ENCODE measurements around the gene XIRP2. TPM values are rescaled to one million over a fixed set of nuclear protein-coding genes. Genes with fewer than 3 reads are reported as not detected.

XIRP2 gene
- total and polyA plus RNA-seq, 2 of the 8 experiments (the other 6 are each of a cell fraction or from before 2014, with no cell fraction given) = 0.11 TPM; not detected in 1

DNA sequence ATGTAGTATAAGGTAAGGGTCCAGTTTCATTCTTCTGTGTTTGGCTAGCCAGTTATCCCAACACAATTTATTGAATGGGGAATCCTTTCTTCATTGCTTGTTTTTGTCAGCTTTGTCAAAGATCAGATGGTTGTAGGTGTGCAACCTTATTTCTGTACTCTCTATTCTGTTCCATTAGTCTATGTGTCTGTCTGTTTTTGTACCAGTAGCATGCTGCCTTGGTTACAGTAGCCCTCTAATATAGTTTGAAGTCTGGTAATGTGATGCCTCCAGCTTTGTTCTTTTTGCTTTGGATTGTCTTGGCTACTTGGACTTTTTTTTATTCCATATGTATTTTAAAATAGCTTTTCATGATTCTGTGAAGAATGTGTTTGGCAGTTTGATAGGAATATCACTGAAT lies 222.1 kb downstream of the XIRP2 start:
- H2BK5ac ChIP-seq (ENCODE audit: low read depth, low read length) = no peak overlapping the region
- no peaks in the 10 kb centered on the region for H3K4me1 ChIP-seq (replicated peaks in 1 of 4; ENCODE audit: control insufficient read depth in 3 of 4, insufficient read depth in 4 of 4, low read length in 3 of 4)
- no peak overlapping the region for H2BK120ac ChIP-seq (replicated peaks; ENCODE audit: low read depth, low read length)
- H3K9me3 ChIP-seq (ENCODE audit: insufficient read depth in 2 of 2, low read depth in 1 of 2, low read length in 1 of 2) = 0 out of 4 replicates have a peak, but pooled peaks cover 0 to 2% of the 10 kb centered on the region in 2 experiments
- no peak overlapping the region for H2BK15ac ChIP-seq (ENCODE audit: low read length)
- no peak overlapping the region for H2AK5ac ChIP-seq (ENCODE audit: low read depth, low read length)
- H2AFZ ChIP-seq (ENCODE audit: low read length) = no peak overlapping the region
- no peaks in the 10 kb centered on the region for H3K79me2 ChIP-seq (ENCODE audit: control insufficient read depth in 1 of 2, insufficient read depth in 2 of 2, low read length in 2 of 2)
- H4K8ac ChIP-seq (ENCODE audit: extremely low read depth, insufficient read depth, low read length) = no peak overlapping the region
- no peak overlapping the region for H3K14ac ChIP-seq (ENCODE audit: insufficient read length)
- H3K4me3 ChIP-seq (ENCODE audit: extremely low read depth in 1 of 4, insufficient read depth in 2 of 4, low read depth in 3 of 4, low read length in 4 of 4) = no peak overlapping the region
- no peak overlapping the region for H3K56ac ChIP-seq (replicated peaks; ENCODE audit: insufficient read length, low read depth, low read length)
- no peak overlapping the region for H3K27ac ChIP-seq (ENCODE audit: low read depth, low read length)
- H4K91ac ChIP-seq (replicated peaks; ENCODE audit: insufficient read length, low read length) = no peak overlapping the region
- no peak overlapping the region for H3K18ac ChIP-seq (ENCODE audit: extremely low read depth, low read length)
- H4K5ac ChIP-seq (ENCODE audit: insufficient read length, low read depth, low read length) = no peak overlapping the region
- H3K9ac ChIP-seq (replicated peaks in 1 of 4; ENCODE audit: extremely low read depth in 1 of 4, low read depth in 3 of 4, low read length in 3 of 4) = no peak overlapping the region
- no peaks in the 10 kb centered on the region for H3K36me3 ChIP-seq (ENCODE audit: control insufficient read depth in 2 of 4, insufficient read depth in 4 of 4, low read length in 3 of 4)
- CTCF ChIA-PET (ENCODE audit: partially characterized antibody) = interaction anchor here (0.6 to 1.4 kb wide), 4 partner anchors 9 to 571 kb away, joined by 3 to 5 read pairs (median 3); no protein-coding TSS in a partner anchor
- POLR2A ChIA-PET (ENCODE audit: partially characterized antibody) = no interaction called here
- FAIRE-seq (no peak), DNase-seq (ENCODE audit: low read depth in 1 of 2, low spot score in 2 of 2) (no peak)
- H3K27me3 ChIP-seq (replicated peaks in 1 of 4; ENCODE audit: control insufficient read depth in 3 of 4, extremely low read depth in 1 of 4, insufficient read depth in 3 of 4, low read length in 3 of 4) = no peaks in the 10 kb centered on the region
- no peak overlapping the region for H3K4me2 ChIP-seq (ENCODE audit: insufficient read depth in 1 of 2, low read depth in 2 of 2, low read length in 2 of 2)
- H3K79me1 ChIP-seq (ENCODE audit: low read depth, low read length) = no peaks in the 10 kb centered on the region
- H2BK20ac ChIP-seq (ENCODE audit: low read length) = no peak overlapping the region
- no peak overlapping the region for H2BK12ac ChIP-seq (ENCODE audit: low read depth, low read length)
- H3K4ac ChIP-seq (replicated peaks; ENCODE audit: insufficient read length, low read depth, low read length) = no peak overlapping the region
- TF ChIP-seq HDAC6 (IDR thresholded peaks at IDR 0.05; ENCODE audit: low read depth, low read length) (no peak), GTF2F1 (IDR thresholded peaks at IDR 0.05; ENCODE audit: borderline replicate concordance, low read depth, low read length) (no peak), KDM4A (IDR thresholded peaks at IDR 0.05; ENCODE audit: low read depth, low read length, severe bottlenecking) (no peak), SAP30 (IDR thresholded peaks at IDR 0.05; ENCODE audit: insufficient read depth, insufficient replicate concordance, low read length) (no peak), USF2 (IDR thresholded peaks at IDR 0.05; ENCODE audit: low read length) (no peak), PHF8 (conservative IDR thresholded peaks at IDR 0.05; ENCODE audit: low read depth, low read length) (no peak), FOSL1 (IDR thresholded peaks at IDR 0.05; ENCODE audit: insufficient read depth, low read depth, low read length) (no peak), JUN (IDR thresholded peaks at IDR 0.05; ENCODE audit: low read depth, low read length) (no peak), KDM5A (IDR thresholded peaks at IDR 0.05; ENCODE audit: low read length) (no peak)
- no peaks in the 10 kb centered on the region for H4K20me1 ChIP-seq (replicated peaks in 1 of 2; ENCODE audit: control insufficient read depth in 1 of 2, insufficient read depth in 2 of 2, low read length in 2 of 2)
- no peak overlapping the region for H3K23ac ChIP-seq (ENCODE audit: insufficient read length)
- H3K23me2 ChIP-seq (ENCODE audit: low read depth, low read length) = no peaks in the 10 kb centered on the region

Data from H1 (cell line).